RCC 7860 (cell line): Measurements from ENCODE around the gene SSC4D.
"Not testable (repeated sequence)": the region's sequence is repeated elsewhere in the genome, so short reads cannot be mapped to it uniquely, and the experiment has no call there.

ENCODE experiments used
- DNase-seq: peaks from one replicate; pipeline ENCODE4 v3.0.0-alpha.2; 2015; ENCODE audit warnings: low spot score
- FAIRE-seq: peaks from 2 replicates; lab custom pipeline; 2012; peaks lifted over from hg19 to GRCh38; lab: Jason Lieb, UNC

SSC4D gene

DNA sequence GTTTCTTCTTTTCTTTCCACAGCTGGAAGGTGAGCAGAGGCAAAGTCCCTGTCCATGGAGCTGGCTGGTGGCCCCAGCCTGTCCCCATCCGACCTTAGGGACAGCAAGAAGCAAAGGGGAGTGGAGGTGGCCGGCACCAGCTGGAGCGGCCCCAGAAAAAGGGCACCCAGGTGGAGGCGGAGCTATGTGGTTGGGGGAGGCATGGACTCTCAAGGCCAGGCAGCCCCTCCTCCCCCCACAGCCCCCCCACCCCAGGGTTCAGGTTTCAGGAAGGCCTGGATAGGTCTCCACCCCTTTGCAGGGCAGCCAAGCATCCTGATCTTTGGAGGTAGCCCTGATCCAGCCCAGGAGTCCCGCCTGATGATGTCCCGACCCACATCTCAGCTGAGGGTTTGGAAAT, at the start of gene SSC4D:
TSS of gene SSC4D (minus strand) at position 161 of the 400 bp plus-strand sequence. CDS start 5,258 bp downstream, outside the sequence.
- DNase-seq, result no peak
- FAIRE-seq, result no peak

DNA sequence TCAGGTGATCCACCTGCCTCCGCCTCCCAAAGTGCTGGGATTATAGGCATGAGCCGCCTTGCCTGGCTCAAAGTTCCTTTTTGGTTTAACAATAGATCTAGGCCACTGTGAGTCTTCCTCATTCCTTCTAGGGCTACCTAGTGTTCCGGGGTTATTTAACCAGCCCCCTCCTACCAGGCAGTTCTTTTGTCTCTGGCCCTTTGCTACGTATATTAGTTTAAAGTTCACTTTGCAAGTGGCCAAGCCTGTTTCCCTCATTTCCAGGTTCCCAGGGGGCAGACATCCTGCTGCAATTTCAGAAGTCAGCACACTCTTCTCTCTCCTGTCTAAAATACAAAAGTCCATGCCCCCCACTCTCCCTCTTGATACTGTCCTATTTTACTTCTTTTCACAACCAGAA, 49.0 kb upstream of the SSC4D start:
- DNase-seq, FAIRE-seq: not testable (repeated sequence)

DNA sequence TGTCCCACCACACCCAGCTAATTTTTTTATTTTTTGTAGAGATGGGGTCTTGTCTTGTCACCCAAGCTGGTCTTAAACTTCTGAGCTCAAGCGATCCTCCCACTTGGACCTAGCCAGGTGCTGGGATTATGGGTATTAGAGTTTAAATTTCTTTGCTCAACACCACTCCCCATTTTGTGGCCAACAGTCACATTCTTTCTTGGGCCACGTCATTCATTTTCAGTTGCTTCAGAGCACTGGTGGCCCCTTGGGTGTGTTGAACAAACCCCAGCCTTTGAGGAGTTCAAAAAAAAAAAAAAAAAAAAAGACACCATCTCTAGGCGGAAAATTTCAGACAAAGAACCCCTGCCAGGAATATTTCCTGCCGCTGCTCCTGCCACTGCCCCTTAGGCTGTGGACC, 47.5 kb upstream of the SSC4D start:
- DNase-seq, result not testable (repeated sequence)
- FAIRE-seq, result peak; percentile 87

DNA sequence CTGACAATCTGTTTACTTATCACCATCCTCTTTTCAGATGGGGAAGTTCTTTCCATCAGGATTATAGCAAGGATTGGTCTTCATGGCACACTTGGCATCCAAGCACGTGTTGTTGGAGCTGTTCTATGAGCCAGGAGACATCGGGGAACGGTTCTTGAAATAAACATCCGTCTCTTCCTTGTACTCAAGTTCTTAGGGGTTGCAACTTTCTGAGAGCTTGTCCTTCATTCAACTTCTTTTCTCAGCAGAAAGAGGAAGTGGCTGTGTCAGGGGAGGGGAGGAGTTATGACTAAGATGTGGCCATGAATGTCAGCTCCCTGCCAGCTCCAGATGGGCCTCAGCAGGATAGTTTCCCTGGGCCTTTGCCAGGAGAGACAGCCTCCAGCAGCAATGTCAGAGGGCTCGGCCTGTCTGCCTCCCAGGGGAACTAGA, 36.1 kb upstream of the SSC4D start:
- peak; percentile 98 for FAIRE-seq

DNA sequence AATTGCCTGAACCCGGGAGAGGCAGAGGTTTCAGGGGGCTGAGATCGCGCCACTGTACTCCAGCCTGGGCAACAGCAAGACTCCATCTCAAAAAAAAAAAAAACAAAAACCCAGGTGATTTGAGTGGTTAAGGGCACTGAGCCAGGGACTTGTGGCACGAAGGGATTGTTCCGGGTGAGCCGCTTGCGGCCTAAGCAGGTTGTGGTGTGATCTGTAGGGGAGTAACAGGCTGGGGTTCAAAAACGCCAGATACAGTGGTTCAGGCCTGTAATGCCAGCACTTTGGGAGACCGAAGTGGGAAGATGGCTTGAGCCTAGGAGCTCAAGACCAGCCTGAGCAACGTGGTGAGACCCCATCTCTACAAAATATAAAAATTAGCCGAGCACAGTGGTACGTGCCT, 34.3 kb upstream of the SSC4D start:
- not testable (repeated sequence) for DNase-seq
- peak; percentile 91 for FAIRE-seq

More for the DNA sequence above, 36.1 kb upstream of the SSC4D start:
- DNase-seq, result peak; percentile 75

DNA sequence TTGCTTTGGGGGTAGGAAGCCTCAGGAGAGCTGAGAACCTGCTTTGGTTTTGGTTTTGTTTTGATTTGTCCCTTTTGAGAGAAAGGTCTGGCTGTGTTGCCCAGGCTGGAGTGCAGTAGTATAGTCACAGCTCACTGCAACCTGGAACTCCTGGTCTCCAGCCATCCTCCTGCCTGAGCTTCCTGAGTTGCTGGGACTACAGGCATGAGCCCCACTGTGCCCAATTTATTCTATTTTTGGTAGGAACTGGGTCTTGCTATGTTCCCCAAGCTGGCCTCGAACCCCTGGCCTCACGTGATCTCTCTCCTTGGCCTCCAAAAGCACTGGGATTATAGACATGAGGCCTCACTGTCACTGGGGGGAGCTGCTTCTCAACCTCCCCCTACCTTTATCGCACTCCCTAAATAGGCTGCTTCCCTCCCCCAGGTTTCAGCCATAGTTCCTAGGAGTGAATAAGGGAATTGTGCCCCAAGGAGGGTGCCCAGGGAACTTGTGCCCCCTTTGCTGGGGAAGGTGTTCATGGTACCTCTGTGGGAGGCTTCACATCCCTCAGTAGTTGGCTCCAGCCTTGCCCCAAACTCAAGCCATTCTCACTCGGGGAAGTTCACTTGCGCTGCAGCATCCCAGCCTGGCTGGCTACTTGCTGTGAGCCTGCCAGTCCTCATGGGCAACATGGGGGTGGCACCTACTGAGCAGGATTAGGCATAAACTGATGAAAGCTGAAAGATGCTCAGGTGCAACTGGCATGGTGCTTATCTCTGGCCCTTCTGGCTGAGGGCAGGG, 33.4 kb upstream of the SSC4D start:
- DNase-seq, FAIRE-seq: not testable (repeated sequence)

DNA sequence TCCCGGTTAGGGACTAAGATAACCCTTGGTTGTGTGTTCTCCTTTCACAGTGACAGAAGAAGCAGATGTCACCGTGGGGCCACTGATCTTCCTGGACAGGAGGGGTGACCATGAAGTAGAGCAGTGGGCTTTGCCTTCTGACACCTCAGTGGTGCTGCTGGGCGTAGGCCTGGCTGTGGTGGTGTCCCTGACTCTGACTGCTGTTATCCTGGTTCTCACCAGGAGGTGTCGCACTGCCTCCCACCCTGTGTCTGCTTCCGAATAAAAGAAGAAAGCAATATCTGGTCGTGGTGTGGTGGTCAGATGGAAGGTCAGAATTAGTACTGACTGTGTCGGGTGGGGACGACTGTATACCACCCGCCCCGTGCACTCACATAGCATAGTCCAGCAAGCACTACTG, 32.3 kb upstream of the SSC4D start:
- FAIRE-seq, DNase-seq: not testable (repeated sequence)

DNA sequence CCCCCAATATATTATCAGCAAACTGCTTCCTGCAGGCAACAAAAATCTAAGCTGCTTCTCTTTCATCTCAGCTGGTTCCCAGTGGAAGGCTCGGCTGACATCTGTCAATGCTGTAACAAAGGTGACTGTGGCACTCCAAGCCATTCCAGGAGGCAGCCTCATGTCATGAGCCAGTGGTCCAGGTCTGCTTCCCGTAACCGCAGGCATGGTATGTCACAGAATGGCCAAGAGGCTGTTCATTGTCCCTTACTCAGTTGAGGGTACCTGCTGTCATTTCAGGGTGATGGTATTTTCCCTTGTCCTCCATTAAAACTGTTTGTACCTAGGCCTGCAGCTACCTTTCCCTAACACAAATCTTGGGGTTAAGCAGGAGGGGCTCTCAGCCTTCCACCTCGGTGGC, 30.9 kb upstream of the SSC4D start:
- DNase-seq, FAIRE-seq: not testable (repeated sequence)

DNA sequence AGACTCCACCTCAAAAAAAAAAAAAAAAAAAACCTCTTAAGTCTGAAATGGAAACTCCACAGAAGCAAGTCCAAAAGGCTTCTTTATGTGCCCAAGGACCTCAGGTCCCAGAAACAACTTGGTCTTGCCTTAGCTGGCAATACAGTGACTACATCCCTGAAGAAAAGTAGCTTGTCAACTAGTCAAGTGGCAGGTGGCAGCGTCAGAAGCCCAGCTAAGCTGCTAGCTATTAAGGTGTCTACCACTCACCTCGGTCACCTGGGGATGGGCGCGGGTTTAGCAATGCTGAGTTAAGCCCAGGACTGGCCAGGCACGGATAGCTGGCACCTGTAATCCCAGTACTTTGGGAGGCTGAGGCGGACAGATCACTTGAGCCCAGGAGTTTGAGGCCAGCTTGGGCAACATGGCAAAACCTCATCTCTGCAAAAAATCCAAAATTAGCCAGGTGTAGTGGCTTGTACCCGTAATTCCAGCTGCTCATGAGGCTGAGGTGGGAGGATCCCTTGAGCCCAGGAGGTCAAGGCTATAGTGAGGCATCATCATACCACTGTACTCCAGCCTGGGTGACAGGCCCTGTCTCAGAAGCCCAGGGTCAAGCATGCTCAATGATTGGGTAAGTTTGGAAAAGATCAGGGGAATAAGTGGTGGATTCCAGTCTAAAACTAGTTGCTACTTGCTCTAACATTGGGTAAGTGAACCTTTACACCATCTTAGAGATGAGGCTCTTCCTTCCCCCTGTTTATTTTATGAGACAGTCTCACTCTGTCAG, 29.8 kb upstream of the SSC4D start:
- not testable (repeated sequence) for FAIRE-seq, DNase-seq

DNA sequence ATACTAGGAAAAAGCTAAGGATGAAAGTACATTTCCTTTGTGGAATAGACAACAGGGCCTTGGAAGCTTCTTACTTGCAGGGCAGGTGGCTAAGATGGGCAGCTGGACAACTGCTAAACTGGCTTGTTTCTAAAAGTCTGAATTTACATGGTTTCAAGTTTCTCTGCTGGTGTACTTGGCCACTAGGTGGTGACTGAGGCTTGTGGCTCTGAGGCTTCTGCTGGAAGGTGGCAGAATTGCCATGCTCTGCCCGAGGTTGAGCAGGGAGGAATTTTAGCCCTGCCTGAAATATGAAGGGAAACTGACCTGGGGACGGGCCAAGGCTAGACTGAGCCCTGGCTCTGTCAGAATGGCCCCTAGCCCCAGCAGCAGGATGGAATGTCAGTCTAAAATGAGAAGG, 28.4 kb upstream of the SSC4D start:
- FAIRE-seq, result peak; percentile 85

DNA sequence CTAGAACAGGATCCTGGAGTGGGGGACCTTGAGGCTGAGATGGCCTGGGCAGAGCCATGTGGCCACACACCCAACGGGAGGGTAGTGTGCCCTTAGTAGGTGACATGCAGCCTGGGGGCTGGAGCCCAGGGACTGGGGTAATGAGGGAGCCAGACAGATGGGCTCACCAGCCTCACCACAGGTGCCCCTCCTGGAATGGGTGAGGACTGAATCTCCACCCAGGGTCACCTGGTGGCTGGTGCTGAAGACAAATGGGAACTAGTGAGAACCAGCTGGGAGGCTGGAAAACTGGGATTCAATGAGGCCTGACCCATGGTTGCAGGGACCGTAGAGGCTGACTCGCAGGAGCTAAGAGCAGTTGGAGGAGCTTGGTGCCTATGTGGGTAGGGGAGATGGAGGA, 21.3 kb upstream of the SSC4D start:
- FAIRE-seq, result no peak
- DNase-seq, result no peak

More for the DNA sequence above, 28.4 kb upstream of the SSC4D start:
- DNase-seq, result peak; percentile 84

DNA sequence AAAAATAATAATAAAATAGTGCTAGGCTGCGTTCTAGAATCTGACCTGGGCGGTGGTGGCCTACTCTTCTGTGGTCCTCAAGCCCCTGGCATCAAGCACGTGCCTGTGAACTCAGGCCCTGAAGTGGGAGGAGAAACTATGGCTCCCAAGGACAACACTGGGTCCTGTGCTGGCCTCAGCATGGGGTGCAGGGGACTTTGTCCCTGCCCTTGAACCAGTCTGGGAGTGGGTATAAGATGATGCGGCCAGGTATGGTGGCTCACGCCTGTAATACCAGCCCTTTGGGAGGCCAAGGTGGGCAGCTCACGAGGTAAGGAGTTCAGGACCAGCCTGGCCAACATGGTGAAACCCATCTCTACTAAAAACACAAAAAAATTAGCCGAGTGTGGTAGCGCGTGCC, 20.7 kb upstream of the SSC4D start:
- DNase-seq (no peak), FAIRE-seq (no peak)

DNA sequence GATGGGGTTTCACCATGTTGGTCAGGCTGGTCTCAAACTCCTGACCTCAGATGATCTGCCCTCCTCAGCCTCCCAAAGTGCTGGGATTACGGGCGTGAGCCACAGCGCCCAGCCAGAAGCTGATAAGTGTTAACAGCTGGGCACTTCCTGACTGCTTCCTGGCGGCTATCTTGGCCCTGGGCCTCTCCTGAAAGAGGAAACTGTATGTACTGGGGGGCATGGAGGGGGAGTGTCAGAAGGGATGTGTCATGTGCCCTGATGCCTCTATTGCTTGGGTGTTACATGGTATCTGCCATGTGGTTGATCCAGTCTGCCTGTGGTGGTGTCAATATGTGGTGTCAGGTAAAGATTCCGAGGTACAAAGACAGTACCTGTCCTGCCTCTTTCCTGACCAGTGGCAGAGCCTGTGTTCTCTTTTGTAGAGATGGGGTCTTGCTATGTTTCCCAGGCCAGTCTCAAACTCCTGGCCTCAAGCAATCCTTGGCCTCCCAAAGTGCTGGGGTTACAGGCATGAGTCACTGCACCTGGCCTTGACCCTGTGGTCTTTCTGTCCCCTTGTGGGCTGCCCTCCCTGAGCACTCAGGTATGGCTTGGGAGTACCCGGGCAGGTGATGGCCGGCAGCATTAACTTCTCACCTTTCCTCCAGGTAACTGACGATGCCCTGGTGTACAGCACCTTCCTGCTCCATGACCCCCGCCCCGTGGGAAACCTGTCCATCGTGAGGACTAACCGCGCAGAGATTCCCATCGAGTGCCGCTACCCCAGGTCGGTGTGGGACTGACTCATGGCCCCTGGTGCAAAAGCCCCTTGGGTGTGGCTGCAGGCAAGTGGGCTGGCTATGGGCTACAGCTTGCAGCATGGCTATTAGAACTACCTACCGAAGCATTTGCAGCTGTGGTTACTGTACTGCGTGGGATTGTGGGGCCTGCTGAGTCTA, 19.6 kb upstream of the SSC4D start:
- DNase-seq (peak; percentile 13), FAIRE-seq (no peak)

DNA sequence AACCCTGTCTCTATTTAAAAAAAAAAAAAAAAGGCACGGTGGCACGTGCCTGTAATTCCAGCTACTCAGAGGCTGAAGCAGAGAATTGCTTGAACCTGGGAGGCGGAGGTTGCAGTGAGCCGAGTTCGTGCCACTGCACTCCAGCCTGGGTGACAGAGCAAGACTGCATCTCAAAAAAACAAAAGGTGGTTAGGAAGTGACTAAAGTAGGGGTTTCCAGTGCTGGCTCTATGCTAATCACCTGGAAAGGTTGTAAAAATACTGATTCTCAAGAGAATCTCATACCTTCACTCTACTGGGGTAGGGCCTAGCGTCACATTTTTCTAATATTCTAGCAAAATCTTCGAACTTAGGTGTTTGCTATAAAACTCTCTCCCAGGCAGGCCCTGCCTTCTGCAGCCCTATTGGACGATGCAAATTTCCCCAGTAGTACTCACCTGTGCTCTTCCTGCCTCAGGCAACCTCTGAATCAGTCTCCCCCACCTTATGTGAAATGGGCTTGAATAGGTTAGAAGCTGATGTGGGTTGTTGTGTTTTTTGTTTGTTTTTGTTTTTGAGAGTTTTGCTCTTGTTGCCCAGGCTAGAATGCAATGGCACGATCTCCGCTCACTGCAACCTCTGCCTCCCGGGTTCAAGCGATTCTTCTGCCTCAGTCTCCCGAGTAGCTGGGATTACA, 18.8 kb upstream of the SSC4D start:
- DNase-seq (no peak), FAIRE-seq (no peak)

DNA sequence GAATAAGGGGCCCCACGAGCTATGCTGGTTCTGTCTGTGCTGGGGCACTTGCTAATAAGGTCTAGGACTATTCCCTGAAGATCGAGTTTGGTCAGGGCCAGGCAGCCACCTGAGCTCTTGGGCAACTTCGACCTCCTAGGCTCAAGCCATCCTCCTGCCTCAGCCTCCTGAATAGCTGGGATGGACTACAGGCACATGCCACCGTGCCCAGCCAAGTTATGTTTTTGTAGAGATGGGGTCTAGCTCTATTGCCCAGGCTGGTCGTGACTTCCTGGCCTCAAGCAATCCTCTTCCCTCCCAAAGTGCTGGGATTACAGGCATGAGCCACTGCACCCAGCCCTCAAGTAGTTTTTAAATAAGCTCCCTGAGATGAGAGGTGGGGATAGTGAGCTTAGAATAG, 18.1 kb upstream of the SSC4D start:
- no peak for FAIRE-seq
- DNase-seq, result no peak

DNA sequence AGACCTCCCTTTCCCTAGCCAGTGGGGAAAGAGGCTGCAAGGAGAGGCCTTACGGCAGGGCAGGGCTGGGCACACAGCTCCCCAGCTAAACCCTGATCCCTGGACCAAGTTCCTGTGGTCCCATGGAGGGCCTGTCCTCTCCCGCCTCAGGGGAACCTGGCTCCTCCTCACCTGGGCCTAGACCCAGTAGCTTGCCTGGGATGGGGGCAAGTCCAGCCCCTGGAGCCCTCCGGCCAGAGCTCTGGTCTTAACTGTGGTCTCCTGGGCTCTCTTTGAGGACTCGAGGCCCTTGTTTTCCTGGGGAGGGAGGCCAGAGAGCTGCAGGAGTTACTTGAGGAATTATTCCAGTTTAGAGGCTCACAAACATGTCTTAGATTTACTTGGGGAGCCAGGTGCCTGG, 16.7 kb upstream of the SSC4D start:
- FAIRE-seq (no peak), DNase-seq (no peak)

DNA sequence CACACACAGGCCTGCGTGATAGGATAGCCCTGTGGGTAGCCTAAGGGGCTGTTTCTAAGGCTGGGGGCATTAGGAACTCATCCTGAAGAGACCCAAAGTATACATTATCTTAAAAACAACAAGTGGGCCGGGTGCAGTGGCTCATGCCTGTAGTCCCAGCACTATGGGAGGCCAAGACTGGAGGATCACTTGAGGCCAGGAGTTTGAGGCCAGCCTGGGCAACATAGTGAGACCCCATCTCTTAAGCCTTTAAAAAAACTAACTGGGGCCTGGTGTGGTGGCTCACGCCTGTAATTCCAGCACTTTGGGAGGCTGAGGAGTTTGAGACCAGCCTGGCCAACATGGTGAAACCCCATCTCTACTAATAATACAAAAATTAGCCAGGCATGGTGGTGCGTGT, 16.1 kb upstream of the SSC4D start:
- DNase-seq, FAIRE-seq: not testable (repeated sequence)

DNA sequence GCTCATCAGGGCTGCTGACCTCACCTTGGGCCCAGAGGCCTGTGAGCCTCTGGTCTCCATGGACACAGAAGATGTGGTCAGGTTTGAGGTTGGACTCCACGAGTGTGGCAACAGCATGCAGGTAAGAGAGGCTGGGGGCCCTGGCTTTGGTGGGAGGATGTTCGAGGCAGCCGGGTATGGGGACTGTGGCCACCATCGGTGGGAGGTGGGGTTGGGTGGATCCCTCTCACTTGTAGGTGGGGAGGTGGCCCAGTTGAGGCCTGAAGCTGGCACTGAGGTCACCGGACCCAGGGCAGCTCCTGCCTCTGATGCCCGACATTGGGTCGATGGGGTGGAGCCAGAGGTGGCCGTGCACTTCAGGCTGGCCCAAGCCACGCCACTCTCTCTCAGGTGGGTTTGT, 15.7 kb upstream of the SSC4D start:
- FAIRE-seq (no peak), DNase-seq (no peak)

DNA sequence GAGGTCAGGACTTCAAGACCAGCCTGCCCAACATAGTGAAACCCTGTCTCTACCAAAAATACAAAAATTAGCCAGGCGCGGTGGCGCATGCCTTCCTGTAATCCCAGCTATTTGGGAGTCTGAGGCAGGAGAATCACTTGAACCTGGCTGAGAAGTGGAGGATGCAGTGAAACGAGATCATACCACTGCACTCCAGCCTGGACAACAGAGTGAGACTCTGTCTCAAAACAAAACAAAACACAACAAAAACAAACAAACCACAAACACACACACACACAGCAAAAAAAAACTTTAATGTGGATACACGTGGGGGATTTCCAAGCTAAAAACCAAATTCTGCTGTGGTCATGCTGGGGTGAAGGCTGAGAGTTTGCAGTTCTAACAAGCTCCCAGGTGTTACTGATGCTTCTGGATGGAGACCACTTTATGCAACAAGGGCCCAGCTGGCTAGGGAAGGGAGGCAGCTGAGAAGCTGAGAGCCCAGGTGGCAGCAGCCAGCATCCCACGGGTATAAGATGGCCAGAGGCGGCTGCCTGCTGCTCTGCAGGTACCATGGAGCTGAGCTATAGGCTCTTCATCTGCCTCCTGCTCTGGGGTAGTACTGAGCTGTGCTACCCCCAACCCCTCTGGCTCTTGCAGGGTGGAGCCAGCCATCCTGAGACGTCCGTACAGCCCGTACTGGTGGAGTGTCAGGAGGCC, 15.1 kb upstream of the SSC4D start, which contains the start of gene ZP3:
TSS of gene ZP3 (plus strand) at position 538 of the 699 bp plus-strand sequence. CDS start at position 553, 15 bp downstream.
- no peak for FAIRE-seq
- DNase-seq, result no peak
